ENCODE data around the gene PRUNE2.

DNA sequence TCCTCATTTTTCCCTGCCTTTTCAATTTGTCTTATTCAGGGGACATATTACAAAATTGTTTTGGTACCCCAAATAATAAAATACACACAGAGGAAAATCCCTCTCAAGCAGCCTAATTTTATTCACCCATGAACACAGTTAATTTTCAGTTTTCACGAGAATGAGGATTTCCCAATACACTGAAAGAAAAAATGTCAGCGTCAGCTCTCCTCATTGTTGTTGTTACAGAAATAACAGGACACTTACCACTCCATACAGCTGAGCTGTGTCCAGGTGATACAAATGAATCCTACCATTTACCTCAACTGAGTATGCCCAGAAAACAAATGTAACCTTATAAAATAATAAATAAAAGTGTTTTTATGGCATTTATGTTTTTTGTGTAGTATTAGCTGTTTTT lies 286.3 kb downstream of the PRUNE2 start:
- TF ChIP-seq POLR2A (IDR thresholded peaks at IDR 0.05), result no peak
- TF ChIP-seq, protein P1, sequence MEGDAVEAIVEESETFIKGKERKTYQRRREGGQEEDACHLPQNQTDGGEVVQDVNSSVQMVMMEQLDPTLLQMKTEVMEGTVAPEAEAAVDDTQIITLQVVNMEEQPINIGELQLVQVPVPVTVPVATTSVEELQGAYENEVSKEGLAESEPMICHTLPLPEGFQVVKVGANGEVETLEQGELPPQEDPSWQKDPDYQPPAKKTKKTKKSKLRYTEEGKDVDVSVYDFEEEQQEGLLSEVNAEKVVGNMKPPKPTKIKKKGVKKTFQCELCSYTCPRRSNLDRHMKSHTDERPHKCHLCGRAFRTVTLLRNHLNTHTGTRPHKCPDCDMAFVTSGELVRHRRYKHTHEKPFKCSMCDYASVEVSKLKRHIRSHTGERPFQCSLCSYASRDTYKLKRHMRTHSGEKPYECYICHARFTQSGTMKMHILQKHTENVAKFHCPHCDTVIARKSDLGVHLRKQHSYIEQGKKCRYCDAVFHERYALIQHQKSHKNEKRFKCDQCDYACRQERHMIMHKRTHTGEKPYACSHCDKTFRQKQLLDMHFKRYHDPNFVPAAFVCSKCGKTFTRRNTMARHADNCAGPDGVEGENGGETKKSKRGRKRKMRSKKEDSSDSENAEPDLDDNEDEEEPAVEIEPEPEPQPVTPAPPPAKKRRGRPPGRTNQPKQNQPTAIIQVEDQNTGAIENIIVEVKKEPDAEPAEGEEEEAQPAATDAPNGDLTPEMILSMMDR (IDR thresholded peaks at IDR 0.05), result no peak
